Endodermal cell (in vitro differentiated cells): Measurements from ENCODE around the gene TGM3. TPM values are rescaled to one million over a fixed set of nuclear protein-coding genes. Genes with fewer than 3 reads are reported as not detected.

ENCODE experiments used
- DNase-seq: peaks from one replicate; pipeline ENCODE4 v3.0.0-alpha.2; 2017
- H3K27ac ChIP-seq: 2 replicates; pipeline ENCODE4 v1.5.1; 2013; ENCODE audit warnings: mild to moderate bottlenecking, low read depth, low read length, moderate library complexity
- H3K27me3 ChIP-seq: 2 replicates; pipeline ENCODE4 v1.6.1; 2013; ENCODE audit warnings: mild to moderate bottlenecking, low read length, moderate library complexity; ENCODE audit not compliant: insufficient read depth, control insufficient read depth, poor library complexity, severe bottlenecking
- H3K36me3 ChIP-seq: 2 replicates; pipeline ENCODE4 v1.7.0; 2013; ENCODE audit warnings: mild to moderate bottlenecking, low read length, moderate library complexity; ENCODE audit not compliant: control insufficient read depth, insufficient read depth
- H3K4me1 ChIP-seq: one replicate; pipeline ENCODE4 v1.7.0; 2013; ENCODE audit warnings: low read length; ENCODE audit not compliant: control insufficient read depth, insufficient read depth
- H3K4me3 ChIP-seq: 2 replicates; pipeline ENCODE4 v1.5.1; 2013; ENCODE audit warnings: mild to moderate bottlenecking, low read length, moderate library complexity
- H3K9ac ChIP-seq: 2 replicates; pipeline ENCODE4 v1.6.1; 2013; ENCODE audit warnings: mild to moderate bottlenecking, low read length, moderate library complexity; ENCODE audit not compliant: poor library complexity, severe bottlenecking; ENCODE audit errors: extremely low read depth
- H3K9me3 ChIP-seq: 2 replicates; pipeline ENCODE4 v1.6.1; 2013; ENCODE audit warnings: mild to moderate bottlenecking, low read length, moderate library complexity; ENCODE audit not compliant: control insufficient read depth
- H3K27ac Mint-ChIP-seq: 2 replicates; pipeline ENCODE4 v1.8.0; 2020; ENCODE audit warnings: mixed read lengths
- H3K27me3 Mint-ChIP-seq: 2 replicates; pipeline ENCODE4 v1.8.0; 2021; ENCODE audit warnings: mild to moderate bottlenecking, mixed read lengths; ENCODE audit not compliant: insufficient read depth
- H3K36me3 Mint-ChIP-seq: 2 replicates; pipeline ENCODE4 v1.8.0; 2020; ENCODE audit warnings: low read depth, mixed read lengths
- H3K4me1 Mint-ChIP-seq: 2 replicates; pipeline ENCODE4 v1.8.0; 2020; ENCODE audit warnings: mixed read lengths
- H3K4me3 Mint-ChIP-seq: 2 replicates; pipeline ENCODE4 v1.8.0; 2020; ENCODE audit warnings: mild to moderate bottlenecking, moderate library complexity, mixed read lengths
- H3K9me3 Mint-ChIP-seq: 2 replicates; pipeline ENCODE4 v1.8.0; 2020; ENCODE audit warnings: mild to moderate bottlenecking, mixed read lengths
- CTCF ChIP-seq: fragments of 200-600 bp; sonication (generic); conservative IDR thresholded peaks from 2 replicates; pipeline ENCODE4 v1.5.0; 2021; ENCODE audit warnings: antibody characterized with exemption, mild to moderate bottlenecking
- WGBS, 2 experiments: methylation state at CpG; one replicate each; pipeline versions ENCODE4 v1.1.5 to v1.1.7; 2013; ENCODE audit warnings: missing lambda C conversion rate in 2 of 2, mixed read lengths in 1 of 2; ENCODE audit not compliant: insufficient coverage in 1 of 2, insufficient read length in 1 of 2; 5-methylcytosine and 5-hydroxymethylcytosine counted together
- long read RNA-seq, 4 experiments: library from polyadenylated mRNA in 2 of 4; library from RNA in 1 of 4; library from capped mRNA in 1 of 4; stranded (forward) in 3 of 4; unstranded in 1 of 4; transcript quantifications; one replicate each; pipeline ENCODE4 v2.0.0, GENCODE V29; 2020 to 2021; ENCODE audit warnings: inconsistent platforms in 1 of 4
- polyA plus RNA-seq, 2 experiments: library from polyadenylated mRNA; stranded (reverse); fragments of 50-300 nt; gene quantifications; one replicate each; pipeline ENCODE4 v1.2.3, GENCODE V29; 2013
- total RNA-seq, 2 donors: library from RNA; stranded (reverse); fragmentation: NEBNext Ultra II Directional in 1 of 2; extraction: Animal tissue kit (Norgen Biotek cat#: 25700) in 1 of 2; gene quantifications; 2 replicates in 1 of 2; 3 replicates in 1 of 2; pipeline ENCODE4 v1.2.1, GENCODE V29; 2021

The TGM3 gene, protein sequence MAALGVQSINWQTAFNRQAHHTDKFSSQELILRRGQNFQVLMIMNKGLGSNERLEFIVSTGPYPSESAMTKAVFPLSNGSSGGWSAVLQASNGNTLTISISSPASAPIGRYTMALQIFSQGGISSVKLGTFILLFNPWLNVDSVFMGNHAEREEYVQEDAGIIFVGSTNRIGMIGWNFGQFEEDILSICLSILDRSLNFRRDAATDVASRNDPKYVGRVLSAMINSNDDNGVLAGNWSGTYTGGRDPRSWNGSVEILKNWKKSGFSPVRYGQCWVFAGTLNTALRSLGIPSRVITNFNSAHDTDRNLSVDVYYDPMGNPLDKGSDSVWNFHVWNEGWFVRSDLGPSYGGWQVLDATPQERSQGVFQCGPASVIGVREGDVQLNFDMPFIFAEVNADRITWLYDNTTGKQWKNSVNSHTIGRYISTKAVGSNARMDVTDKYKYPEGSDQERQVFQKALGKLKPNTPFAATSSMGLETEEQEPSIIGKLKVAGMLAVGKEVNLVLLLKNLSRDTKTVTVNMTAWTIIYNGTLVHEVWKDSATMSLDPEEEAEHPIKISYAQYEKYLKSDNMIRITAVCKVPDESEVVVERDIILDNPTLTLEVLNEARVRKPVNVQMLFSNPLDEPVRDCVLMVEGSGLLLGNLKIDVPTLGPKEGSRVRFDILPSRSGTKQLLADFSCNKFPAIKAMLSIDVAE
- total RNA-seq, result under 1 TPM; 0.29 to 0.38 TPM
- not detected for polyA plus RNA-seq (2013, experiment 1 of 2)
- polyA plus RNA-seq (2013, experiment 2 of 2), result 0.21 TPM
- long read RNA-seq, experiment 1, result 0 reads
- long read RNA-seq, experiment 2, result 0 reads
- long read RNA-seq, experiment 3, partial matches to known transcripts, result 0 of 1 reads
- long read RNA-seq, experiment 3, other reads (novel, unspliced or antisense), result 1 of 1 reads
- long read RNA-seq, experiment 4, result 0 reads

DNA sequence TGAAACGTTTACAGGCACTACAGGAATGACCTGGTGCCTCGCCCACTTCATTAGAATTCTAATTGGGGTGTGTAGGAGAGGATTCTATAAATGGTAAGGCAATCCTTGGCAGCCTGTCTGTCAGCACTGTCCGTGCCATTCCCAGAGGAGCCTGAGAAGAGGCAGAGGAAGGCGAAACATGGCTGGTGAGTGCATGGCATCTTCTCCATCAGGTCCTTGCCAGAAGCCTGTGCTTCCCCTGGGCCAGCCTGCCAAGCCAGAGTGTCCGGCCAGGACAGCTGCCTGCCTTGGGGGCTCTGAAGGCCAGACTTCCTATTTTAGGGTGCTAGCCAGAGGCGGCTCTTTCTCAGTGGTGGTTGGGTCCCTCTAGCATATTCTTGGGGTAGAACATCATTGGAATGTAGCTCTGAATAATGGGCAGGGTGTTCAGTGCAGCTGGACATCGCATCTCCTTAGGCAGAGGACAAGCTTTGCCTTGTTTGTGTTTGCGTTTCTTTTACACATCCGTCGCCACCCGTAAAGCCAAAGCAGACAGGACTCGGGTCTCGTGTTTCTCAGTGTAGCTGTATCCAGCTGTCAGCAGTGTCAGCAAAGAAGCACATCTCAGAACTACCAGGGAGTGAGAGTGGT lies at the start of gene TGM3:
Gene TGM3 (plus strand): TSS at position 116 of the 630 bp plus-strand sequence. CDS start 63 bp downstream, at position 179.
- Histone ChIP-seq H3K27me3 (no peaks in the 10 kb centered on the region), H3K4me3 (peak within 1 kb of the TSS; percentile 10), H3K36me3 (no peaks in the 10 kb centered on the region), H3K27ac (no peak within 1 kb of the TSS), H3K9ac (no peak within 1 kb of the TSS), H3K4me1 (peaks cover 18% of the 10 kb centered on the region), H3K9me3 (no peaks in the 10 kb centered on the region)
- Mint-ChIP-seq H3K27me3 (peaks cover 3% of the 10 kb centered on the region), H3K36me3 (no peaks in the 10 kb centered on the region), H3K4me1 (peaks cover 33% of the 10 kb centered on the region), H3K4me3 (no peak within 1 kb of the TSS), H3K27ac (no peak within 1 kb of the TSS), H3K9me3 (no peaks in the 10 kb centered on the region)
- TF ChIP-seq CTCF, result no peak
- no peak for DNase-seq
- 79 to 80% methylated on average over 8 to 13 of the region's 13 CpGs for WGBS, 2 experiments

- WGBS, 2 experiments, result 35 to 58% methylated on average over 3 of the region's 3 CpGs
These were observed 49.7 kb upstream of the TGM3 start for GRCh38 chr20:2246069-2246491.

More at GRCh38 chr20:2246069-2246491, 49.7 kb upstream of the TGM3 start:
- H3K27me3 ChIP-seq, result no peaks in the 10 kb centered on the region
- no peak overlapping the region for H3K4me3 ChIP-seq
- no peaks in the 10 kb centered on the region for H3K27me3 Mint-ChIP-seq
- TF ChIP-seq CTCF, result no peak
- H3K4me1 Mint-ChIP-seq, result peaks cover 2% of the 10 kb centered on the region
- H3K36me3 Mint-ChIP-seq, result no peaks in the 10 kb centered on the region
- H3K9me3 ChIP-seq, result no peaks in the 10 kb centered on the region
- peak overlapping the region; percentile 87 for H3K27ac ChIP-seq
- no peak overlapping the region for H3K27ac Mint-ChIP-seq
- H3K9me3 Mint-ChIP-seq, result no peaks in the 10 kb centered on the region
- no peak overlapping the region for H3K4me3 Mint-ChIP-seq
- H3K9ac ChIP-seq, result no peak overlapping the region
- peaks cover 6% of the 10 kb centered on the region for H3K4me1 ChIP-seq
- no peaks in the 10 kb centered on the region for H3K36me3 ChIP-seq
- peak; percentile 59 for DNase-seq
